Left ventricle myocardium inferior (tissue), 1 donor: Measurements from ENCODE around the gene HLA-DMA. TPM values are rescaled to one million over a fixed set of nuclear protein-coding genes. Genes with fewer than 3 reads are reported as not detected.

Source experiments
- DNase-seq: peaks from one replicate; pipeline ENCODE4 v3.0.0-alpha.2; 2020
- H3K27ac ChIP-seq: fragments of 200-600 bp; replicated peaks from 2 replicates; pipeline ENCODE4 v1.8.0; 2021
- H3K27me3 ChIP-seq: fragments of 200-600 bp; 2 replicates; pipeline ENCODE4 v1.8.0; 2021; ENCODE audit warnings: low read depth
- H3K36me3 ChIP-seq: fragments of 200-600 bp; 2 replicates; pipeline ENCODE4 v1.8.0; 2021
- H3K4me1 ChIP-seq: fragments of 200-600 bp; 2 replicates; pipeline ENCODE4 v1.8.0; 2021
- H3K4me3 ChIP-seq: fragments of 200-600 bp; 2 replicates; pipeline ENCODE4 v1.8.0; 2021; ENCODE audit warnings: mild to moderate bottlenecking, moderate library complexity
- H3K9me3 ChIP-seq: fragments of 200-600 bp; replicated peaks from 2 replicates; pipeline ENCODE4 v1.8.0; 2021
- CTCF ChIP-seq: fragments of 200-600 bp; IDR thresholded peaks from 2 replicates; pipeline ENCODE4 v1.8.0; 2021; ENCODE audit warnings: antibody characterized with exemption, mild to moderate bottlenecking, borderline replicate concordance
- intact Hi-C: fragments of 100-400 bp; cut with micrococcal nuclease; formaldehyde crosslinking; loops from one replicate; pipeline ENCODE4 v1.11.0; 2022
- total RNA-seq: library from RNA; stranded (reverse); fragmentation: NEBNext Ultra II Directional; extraction: Animal tissue kit (Norgen Biotek cat#: 25700); gene quantifications from one replicate; pipeline ENCODE4 v1.2.1, GENCODE V29; 2021
- donor health status: DM: no; HTN: yes; CAD: no; lungs with severe emphysema.

Gene HLA-DMA
- total RNA-seq, 1 donor from 2014 or later: 15.8 TPM

- Histone ChIP-seq H3K27ac (peak overlapping the region; percentile 100), H3K4me3 (peak overlapping the region; percentile 100), H3K36me3 (peaks cover 63% of the 10 kb centered on the region), H3K4me1 (peaks cover 83% of the 10 kb centered on the region), H3K9me3 (no peaks in the 10 kb centered on the region), H3K27me3 (no peaks in the 10 kb centered on the region)
- no peak for TF ChIP-seq CTCF
- intact Hi-C loops: no loop called here
- no peak for DNase-seq
These were observed 20.5 kb upstream of the HLA-DMA start for GRCh38 chr6:32973144-32974015.

GRCh38 chr6:32972353-32973143 is 19.7 kb upstream of the HLA-DMA start:
- Histone ChIP-seq H3K27me3 (no peaks in the 10 kb centered on the region), H3K4me1 (peaks cover 81% of the 10 kb centered on the region), H3K27ac (peak overlapping the region; percentile 100), H3K4me3 (peak overlapping the region; percentile 100), H3K9me3 (no peaks in the 10 kb centered on the region), H3K36me3 (peaks cover 55% of the 10 kb centered on the region)
- no peak for DNase-seq
- intact Hi-C loops: no loop called here
- TF ChIP-seq CTCF: no peak

- H3K36me3 ChIP-seq: peaks cover 47% of the 10 kb centered on the region
- peak overlapping the region; percentile 100 for H3K27ac ChIP-seq
- H3K4me3 ChIP-seq: peak overlapping the region; percentile 100
- peak; percentile 18 for TF ChIP-seq CTCF
- DNase-seq: peak; percentile 99
- no peaks in the 10 kb centered on the region for H3K27me3 ChIP-seq
- peaks cover 81% of the 10 kb centered on the region for H3K4me1 ChIP-seq
- intact Hi-C loops: no loop called here
- no peaks in the 10 kb centered on the region for H3K9me3 ChIP-seq
These were observed 18.9 kb upstream of the HLA-DMA start for GRCh38 chr6:32971581-32972352.

GRCh38 chr6:32971242-32971580 is 18.3 kb upstream of the HLA-DMA start:
- DNase-seq: no peak
- intact Hi-C loops: no loop called here
- Histone ChIP-seq H3K36me3 (peaks cover 42% of the 10 kb centered on the region), H3K27me3 (no peaks in the 10 kb centered on the region), H3K27ac (peak overlapping the region; percentile 100), H3K4me3 (peak overlapping the region; percentile 100), H3K9me3 (no peaks in the 10 kb centered on the region), H3K4me1 (peaks cover 81% of the 10 kb centered on the region)
- TF ChIP-seq CTCF: no peak
